ENCODE data around the gene SLC8A1.
"Not testable (repeated sequence)": the region's sequence is repeated elsewhere in the genome, so short reads cannot be mapped to it uniquely, and the experiment has no call there.

Gene SLC8A1

GRCh38 chr2:40108851-40109250 lies 343.0 kb downstream of the SLC8A1 start:
- DNase-seq (ENCODE audit: low read depth in 2 of 2): no peak

DNA sequence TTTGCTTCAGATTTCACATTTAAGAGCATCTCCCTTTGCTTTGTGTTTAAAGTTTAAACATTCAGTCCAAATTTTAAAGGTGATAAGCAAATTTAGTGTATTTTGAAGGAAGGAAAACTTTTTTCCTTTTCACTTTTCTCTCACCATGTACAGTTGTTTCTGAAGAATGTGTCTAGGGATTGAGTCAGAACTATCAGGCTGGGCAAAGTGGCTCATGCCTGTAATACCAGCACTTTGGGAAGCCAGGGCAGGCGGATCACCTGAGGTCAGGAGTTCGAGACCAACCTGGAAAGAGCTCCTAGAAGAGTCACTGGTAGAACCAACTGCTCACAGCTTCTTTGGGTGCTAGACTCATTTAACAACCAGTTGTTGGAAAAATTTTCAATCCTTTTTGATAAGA lies 345.8 kb downstream of the SLC8A1 start:
- DNase-seq (ENCODE audit: low read depth in 2 of 2): no peak

- DNase-seq (ENCODE audit: low read depth in 2 of 2): no peak
These were observed 346.3 kb downstream of the SLC8A1 start for GRCh38 chr2:40105593-40105992.

DNA sequence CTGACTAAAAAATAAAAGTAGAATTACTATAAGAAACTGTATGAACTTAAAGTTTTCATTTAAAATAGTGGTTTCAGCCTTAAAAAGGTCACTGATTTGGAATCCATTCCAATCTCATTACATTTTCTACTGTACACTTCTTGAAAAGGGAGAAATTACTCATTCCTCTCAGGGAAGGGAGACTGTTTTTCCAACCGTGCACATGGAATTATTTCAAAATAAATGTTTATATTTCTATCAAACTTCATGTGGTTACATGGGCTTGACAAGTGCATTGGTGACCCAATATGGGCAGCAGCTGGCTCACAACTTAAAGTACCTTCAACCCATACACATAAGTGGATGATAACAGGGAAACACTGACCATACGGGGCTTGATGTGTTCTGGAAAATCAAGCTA lies 348.3 kb downstream of the SLC8A1 start:
- DNase-seq (ENCODE audit: low read depth in 2 of 2): no peak

DNA sequence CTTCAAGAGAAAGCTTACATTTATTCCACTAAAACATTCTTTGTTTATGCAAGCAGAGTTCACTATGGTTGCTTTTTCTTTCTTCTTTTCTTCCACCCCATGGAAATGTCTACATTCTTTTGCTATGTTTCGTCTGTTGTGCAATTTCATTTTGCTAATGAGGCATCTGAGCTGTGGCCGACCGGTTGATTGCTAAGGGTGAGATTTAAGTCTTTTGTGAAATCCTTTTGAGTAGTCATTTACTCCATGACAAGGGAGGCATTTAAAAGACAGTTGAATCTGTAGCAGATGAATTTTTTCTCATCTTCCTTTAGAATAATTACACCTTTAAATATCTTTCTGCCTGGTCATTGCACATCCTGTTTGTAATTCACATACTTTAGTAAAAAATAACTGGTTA lies 348.7 kb downstream of the SLC8A1 start:
- no peak for DNase-seq (ENCODE audit: low read depth in 2 of 2)

- no peak for DNase-seq (ENCODE audit: low read depth in 2 of 2)
These were observed 349.4 kb downstream of the SLC8A1 start for GRCh38 chr2:40102447-40102846.

- no peak for DNase-seq (ENCODE audit: low read depth in 2 of 2)
These were observed 350.7 kb downstream of the SLC8A1 start for GRCh38 chr2:40101131-40101575.

GRCh38 chr2:40100676-40101075 lies 351.2 kb downstream of the SLC8A1 start:
- no peak for DNase-seq (ENCODE audit: low read depth in 2 of 2)

- no peak for DNase-seq (ENCODE audit: low read depth in 2 of 2)
These were observed 353.0 kb downstream of the SLC8A1 start for GRCh38 chr2:40098786-40099470.

GRCh38 chr2:40097691-40098385 lies 354.1 kb downstream of the SLC8A1 start:
- DNase-seq (ENCODE audit: low read depth in 2 of 2): no peak

DNA sequence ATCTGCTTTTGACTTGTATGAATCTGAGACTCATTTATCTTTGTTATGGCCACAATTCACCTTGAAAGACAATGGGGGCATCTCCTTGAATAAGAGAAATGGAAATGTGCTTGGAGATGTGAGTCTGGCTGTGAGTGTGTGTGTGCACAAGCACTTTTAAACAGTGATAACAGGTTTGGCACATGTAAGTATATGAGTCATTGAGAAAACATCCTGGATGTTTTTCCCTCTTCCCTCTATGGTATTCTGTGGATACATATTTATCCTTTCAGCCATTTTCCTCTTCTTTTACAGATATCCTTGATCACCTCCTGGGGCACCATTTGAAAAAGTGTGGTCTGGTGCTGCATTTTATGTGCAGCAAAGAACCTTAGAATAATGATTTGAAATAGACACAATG lies 355.5 kb downstream of the SLC8A1 start:
- DNase-seq (ENCODE audit: low read depth in 2 of 2): no peak

DNA sequence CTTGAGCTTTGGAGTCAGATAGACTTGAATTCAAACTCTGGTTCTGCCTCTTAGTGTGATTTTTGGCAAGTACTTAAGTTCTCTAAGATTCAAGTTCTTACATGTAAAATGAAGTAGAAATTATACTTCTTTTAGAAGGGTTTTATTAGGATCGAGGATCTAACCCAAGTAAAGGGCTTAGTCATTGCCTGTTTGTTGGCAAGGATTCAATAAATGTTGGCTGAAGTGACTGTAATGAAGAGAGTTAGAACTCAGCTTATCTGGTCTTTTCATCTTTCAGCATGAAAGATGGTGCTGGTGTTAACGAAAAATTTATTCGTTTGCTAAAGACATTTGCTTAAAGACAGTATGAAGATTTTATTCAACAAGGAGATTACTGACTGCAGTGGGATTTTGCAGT lies 356.9 kb downstream of the SLC8A1 start:
- no peak for DNase-seq (ENCODE audit: low read depth in 2 of 2)

DNA sequence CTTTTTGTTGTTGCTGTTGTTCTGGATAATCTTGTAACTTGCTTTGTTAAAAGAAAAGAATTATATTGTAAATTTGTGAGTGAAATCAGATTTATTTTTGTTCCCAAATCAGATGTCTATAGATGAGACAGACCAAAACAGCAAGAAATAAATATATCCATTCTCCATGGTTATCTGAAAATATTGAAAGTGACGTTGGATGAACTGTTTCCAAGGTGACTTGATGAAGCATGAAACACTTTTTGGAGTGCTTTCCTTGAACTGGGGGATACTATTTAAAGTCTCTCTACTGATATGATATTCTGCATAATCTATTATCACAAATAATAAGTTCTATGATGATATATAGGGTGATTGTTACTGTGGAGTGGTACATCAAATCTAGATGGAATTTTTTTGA lies 357.4 kb downstream of the SLC8A1 start:
- DNase-seq (ENCODE audit: low read depth in 2 of 2): no peak

DNA sequence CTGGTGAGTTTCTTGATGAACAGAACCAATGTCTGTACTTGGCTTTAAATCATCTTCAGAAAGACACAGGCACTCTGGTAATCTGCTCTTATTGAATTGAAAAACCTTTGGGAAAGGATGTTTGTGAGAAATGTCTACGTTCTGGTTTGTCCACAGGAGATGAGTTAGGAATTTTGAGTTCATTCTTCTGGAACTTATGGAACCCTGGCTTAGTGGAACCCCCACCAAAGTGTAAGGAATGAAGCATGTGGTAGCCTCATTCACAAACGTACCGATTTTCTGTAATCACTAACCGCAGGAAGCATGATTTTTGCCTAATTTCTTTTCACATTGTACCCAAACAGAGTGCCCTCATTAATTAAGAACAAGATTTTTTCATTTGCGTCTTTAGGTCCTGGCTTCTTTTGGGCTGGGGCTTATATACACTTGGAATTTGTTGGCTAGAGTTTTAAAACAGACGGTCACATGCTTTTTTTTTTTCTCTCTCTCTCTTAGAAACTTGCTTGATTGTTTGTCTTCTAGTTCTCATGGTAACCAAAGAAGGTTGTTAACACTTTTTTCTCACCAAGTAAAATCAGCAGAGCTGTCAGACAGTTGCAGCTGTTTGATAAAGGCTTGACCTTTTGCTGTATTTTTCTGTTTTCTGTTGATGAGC lies 358.7 kb downstream of the SLC8A1 start:
- DNase-seq (ENCODE audit: low read depth in 2 of 2): no peak

DNA sequence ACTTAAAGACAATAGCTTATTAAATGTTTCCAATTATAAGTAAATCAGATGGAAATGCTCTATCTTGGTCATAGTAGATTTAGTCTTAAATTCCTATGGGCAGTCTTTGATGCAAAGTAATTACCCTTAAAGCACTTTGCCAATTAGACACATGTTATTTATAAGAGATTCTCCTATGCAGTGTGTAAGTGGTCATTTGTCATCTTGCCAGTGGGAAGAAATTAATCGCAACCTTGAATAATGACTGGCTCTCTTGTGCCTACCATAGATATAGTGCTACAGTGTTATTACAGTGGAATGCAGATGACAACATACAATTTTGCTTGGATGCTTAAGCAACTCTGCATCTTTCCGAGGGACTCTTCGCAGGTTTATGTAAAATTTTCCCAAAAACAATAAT lies 361.8 kb downstream of the SLC8A1 start:
- no peak for DNase-seq (ENCODE audit: low read depth in 2 of 2)

DNA sequence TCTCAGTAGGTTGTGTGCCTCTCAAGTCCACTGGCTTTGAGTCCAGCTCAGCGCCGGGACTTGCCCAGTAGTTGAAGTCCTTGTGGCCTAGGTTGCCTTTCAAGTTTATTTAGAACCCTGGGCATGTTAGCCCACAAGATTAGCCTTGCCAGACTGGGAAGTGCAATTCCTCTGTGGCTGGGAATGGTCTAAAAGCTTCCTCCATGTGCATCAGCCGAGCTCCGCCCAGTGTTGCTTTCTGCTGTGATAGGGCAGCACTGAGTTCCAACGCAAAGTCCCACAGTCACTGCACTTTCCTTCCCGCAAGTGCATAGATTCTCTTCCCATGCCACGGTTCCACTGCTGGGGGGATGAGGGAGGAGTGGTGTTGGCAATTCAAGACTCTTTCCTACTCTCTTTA lies 364.0 kb downstream of the SLC8A1 start:
- DNase-seq (ENCODE audit: low read depth in 2 of 2): no peak

DNA sequence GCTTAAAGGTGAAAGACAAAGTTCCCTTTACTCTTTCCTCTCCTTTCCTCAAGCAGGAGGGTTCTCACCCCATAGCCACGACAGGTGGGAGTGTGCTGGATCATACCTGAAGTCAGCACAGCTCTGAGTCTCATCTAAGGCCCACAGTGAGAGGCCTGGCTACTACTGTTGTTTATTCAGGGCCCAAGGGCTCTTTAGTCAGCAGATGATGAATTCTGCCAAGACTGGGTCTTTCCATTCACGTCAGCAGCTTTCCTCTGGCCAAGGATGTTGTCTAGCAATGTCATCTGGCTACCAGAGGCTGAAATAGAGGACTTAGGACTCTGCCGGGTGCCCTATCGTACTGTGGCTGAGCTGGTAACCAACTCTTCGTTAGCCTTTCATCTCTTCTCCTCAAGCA lies 364.5 kb downstream of the SLC8A1 start:
- DNase-seq (ENCODE audit: low read depth in 2 of 2): no peak

DNA sequence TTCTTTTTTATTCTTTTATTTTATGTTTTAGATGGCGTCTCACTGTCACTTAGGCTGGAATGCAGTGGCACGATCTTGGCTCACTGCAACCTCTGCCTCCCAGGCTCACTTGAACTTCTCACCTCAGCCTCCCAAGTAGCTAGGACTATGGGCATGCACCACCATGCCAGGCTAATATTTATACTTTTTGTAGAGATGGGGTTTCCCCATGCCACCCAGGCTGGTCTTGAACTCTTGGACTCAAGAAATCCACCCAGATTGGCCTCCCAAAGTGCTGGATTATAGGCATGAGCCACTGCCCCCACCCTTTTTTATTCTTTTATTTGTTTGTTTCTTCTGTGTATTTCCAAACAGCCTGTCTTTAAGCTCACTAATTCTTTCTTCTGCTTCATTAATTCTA lies 366.1 kb downstream of the SLC8A1 start:
- DNase-seq (ENCODE audit: low read depth in 2 of 2): no peak

DNA sequence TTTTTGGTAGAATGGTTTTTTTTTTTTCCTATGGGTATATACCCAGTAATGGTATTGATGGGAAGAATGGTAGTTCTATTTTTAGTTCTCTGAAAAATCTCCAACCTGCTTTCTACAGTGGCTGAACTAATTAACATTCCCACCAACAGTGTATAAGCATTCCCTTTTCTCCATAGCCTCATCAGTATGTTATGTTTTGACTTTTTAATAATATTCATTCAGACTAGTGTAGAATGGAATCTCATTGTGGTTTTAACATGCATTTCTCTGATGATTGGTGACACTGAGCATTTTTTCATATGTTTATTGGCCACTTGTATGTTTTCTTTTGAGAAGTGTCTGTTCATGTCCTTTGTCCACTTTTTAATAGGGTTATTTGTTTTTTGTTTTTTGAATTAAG lies 378.6 kb downstream of the SLC8A1 start:
- not testable (repeated sequence) for DNase-seq (ENCODE audit: low read depth in 2 of 2)

DNA sequence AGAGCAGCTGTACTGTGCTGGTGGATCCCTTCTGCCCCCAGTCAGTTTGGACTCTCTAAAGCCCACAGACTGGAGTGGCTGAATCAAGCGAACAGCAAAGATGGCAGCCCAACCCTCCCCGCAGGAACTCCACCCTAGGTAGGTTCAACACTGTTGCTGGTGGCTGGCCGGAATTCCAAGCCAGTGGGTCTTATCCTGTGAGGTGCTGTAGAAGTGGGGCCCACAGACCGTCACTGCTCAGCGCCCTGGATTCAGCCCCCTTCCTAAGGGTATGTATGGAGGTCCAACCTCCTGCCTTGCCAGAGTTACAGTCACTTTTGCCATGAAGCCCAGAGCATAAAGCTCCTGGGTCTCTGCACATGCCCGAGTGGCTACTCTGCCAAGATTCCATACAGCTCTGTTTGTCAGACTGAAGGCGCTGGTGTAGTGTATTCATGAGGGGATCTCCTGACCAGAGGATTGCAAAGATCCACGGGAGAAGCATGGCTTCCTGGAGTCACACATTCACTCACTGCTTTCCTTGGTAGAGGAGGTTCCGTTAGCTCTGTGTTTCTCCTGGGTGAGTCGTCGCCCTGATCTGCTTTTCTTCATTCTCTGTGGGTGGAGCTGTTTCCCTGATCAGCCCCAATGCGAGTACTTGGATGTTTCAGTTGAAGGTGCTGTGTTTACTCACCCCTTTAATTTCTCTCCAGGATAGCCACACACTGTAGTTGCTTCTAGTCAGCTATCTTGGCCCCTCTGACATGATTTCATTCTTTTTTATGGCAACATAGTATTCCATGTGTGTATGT lies 379.3 kb downstream of the SLC8A1 start:
- no peak for DNase-seq (ENCODE audit: low read depth in 2 of 2)

DNA sequence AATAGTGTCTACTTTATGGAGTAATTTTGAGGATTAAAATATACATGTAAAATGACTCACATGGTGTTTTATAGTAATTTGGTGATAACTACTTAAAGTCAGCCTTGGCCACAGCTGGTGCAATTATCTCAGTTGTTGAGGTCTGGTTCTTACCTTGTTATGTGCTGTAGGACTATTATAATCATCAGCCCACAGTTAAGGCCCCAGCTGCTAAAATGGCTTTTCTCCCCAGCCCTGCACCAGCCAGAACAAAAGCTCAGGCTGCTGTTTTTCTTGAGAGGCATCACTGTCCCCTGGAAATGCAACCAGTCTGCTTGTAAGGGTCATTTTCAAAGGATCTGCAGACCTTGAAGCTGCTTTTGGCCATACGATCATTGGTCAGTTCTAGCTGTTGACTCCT lies 389.5 kb downstream of the SLC8A1 start:
- no peak for DNase-seq (ENCODE audit: low read depth in 2 of 2)

- no peak for DNase-seq (ENCODE audit: low read depth in 2 of 2)
These were observed 402.1 kb downstream of the SLC8A1 start for GRCh38 chr2:40049781-40050180.
